Measurements from ENCODE around the gene HASPIN.
A peak's percentile ranks its signal among the peaks of the same experiment; 100 is the strongest.

The HASPIN gene

GRCh38 chr17:3723556-3724377, at the start of gene HASPIN:
HASPIN (plus strand) TSS chr17:3723903; CDS start chr17:3723936, 33 bp downstream.
- H3K27ac ChIP-seq (ENCODE audit: low read length), result peak within 1 kb of the TSS; percentile 82
- H3K9ac ChIP-seq (ENCODE audit: low read length in 2 of 2), result peak within 1 kb of the TSS; percentile 95 to 98
- no peaks in the 10 kb centered on the region for H3K27me3 ChIP-seq (ENCODE audit: control insufficient read depth in 1 of 2, insufficient read depth in 2 of 2, low read length in 2 of 2)
- peak within 1 kb of the TSS; percentile 97 to 98 for H3K4me3 ChIP-seq (ENCODE audit: low read length in 2 of 2)
- peaks cover 14% of the 10 kb centered on the region for H3K4me1 ChIP-seq (ENCODE audit: control insufficient read depth, insufficient read depth, low read length)
- no peaks in the 10 kb centered on the region for H3K9me3 ChIP-seq (ENCODE audit: control insufficient read depth in 2 of 2, low read length in 2 of 2)
- H3K36me3 ChIP-seq (ENCODE audit: control insufficient read depth in 2 of 2, insufficient read depth in 2 of 2, low read length in 2 of 2), result peaks cover 0 to 4% of the 10 kb centered on the region in 2 donors

GRCh38 chr17:3675886-3676285, 47.8 kb upstream of the HASPIN start:
- H3K4me3 ChIP-seq (ENCODE audit: low read length in 2 of 2), result no peak overlapping the region
- H3K9ac ChIP-seq (ENCODE audit: low read length in 2 of 2), result no peak overlapping the region
- no peaks in the 10 kb centered on the region for H3K9me3 ChIP-seq (ENCODE audit: control insufficient read depth in 2 of 2, low read length in 2 of 2)
- no peak overlapping the region for H3K27ac ChIP-seq (ENCODE audit: low read length)
- peaks cover 0 to 3% of the 10 kb centered on the region in 2 donors for H3K36me3 ChIP-seq (ENCODE audit: control insufficient read depth in 2 of 2, insufficient read depth in 2 of 2, low read length in 2 of 2)
- H3K4me1 ChIP-seq (ENCODE audit: control insufficient read depth, insufficient read depth, low read length), result no peaks in the 10 kb centered on the region
- H3K27me3 ChIP-seq (ENCODE audit: control insufficient read depth in 1 of 2, insufficient read depth in 2 of 2, low read length in 2 of 2), result no peaks in the 10 kb centered on the region

GRCh38 chr17:3678095-3678820, 45.4 kb upstream of the HASPIN start:
- no peak overlapping the region for H3K4me3 ChIP-seq (ENCODE audit: low read length in 2 of 2)
- no peaks in the 10 kb centered on the region for H3K4me1 ChIP-seq (ENCODE audit: control insufficient read depth, insufficient read depth, low read length)
- no peaks in the 10 kb centered on the region for H3K36me3 ChIP-seq (ENCODE audit: control insufficient read depth in 2 of 2, insufficient read depth in 2 of 2, low read length in 2 of 2)
- peaks cover 13 to 14% of the 10 kb centered on the region in 2 donors for H3K27me3 ChIP-seq (ENCODE audit: control insufficient read depth in 1 of 2, insufficient read depth in 2 of 2, low read length in 2 of 2)
- H3K9ac ChIP-seq (ENCODE audit: low read length in 2 of 2), result no peak overlapping the region
- H3K27ac ChIP-seq (ENCODE audit: low read length), result no peak overlapping the region
- no peaks in the 10 kb centered on the region for H3K9me3 ChIP-seq (ENCODE audit: control insufficient read depth in 2 of 2, low read length in 2 of 2)

GRCh38 chr17:3678821-3679530, 44.7 kb upstream of the HASPIN start:
- H3K27me3 ChIP-seq (ENCODE audit: control insufficient read depth in 1 of 2, insufficient read depth in 2 of 2, low read length in 2 of 2), result peaks cover 17% of the 10 kb centered on the region in 2 donors
- no peaks in the 10 kb centered on the region for H3K4me1 ChIP-seq (ENCODE audit: control insufficient read depth, insufficient read depth, low read length)
- H3K27ac ChIP-seq (ENCODE audit: low read length), result no peak overlapping the region
- no peak overlapping the region for H3K4me3 ChIP-seq (ENCODE audit: low read length in 2 of 2)
- no peaks in the 10 kb centered on the region for H3K36me3 ChIP-seq (ENCODE audit: control insufficient read depth in 2 of 2, insufficient read depth in 2 of 2, low read length in 2 of 2)
- no peak overlapping the region for H3K9ac ChIP-seq (ENCODE audit: low read length in 2 of 2)
- no peaks in the 10 kb centered on the region for H3K9me3 ChIP-seq (ENCODE audit: control insufficient read depth in 2 of 2, low read length in 2 of 2)

GRCh38 chr17:3679531-3680126, 44.1 kb upstream of the HASPIN start:
- H3K9me3 ChIP-seq (ENCODE audit: control insufficient read depth in 2 of 2, low read length in 2 of 2), result no peaks in the 10 kb centered on the region
- no peak overlapping the region for H3K4me3 ChIP-seq (ENCODE audit: low read length in 2 of 2)
- no peak overlapping the region for H3K9ac ChIP-seq (ENCODE audit: low read length in 2 of 2)
- no peaks in the 10 kb centered on the region for H3K36me3 ChIP-seq (ENCODE audit: control insufficient read depth in 2 of 2, insufficient read depth in 2 of 2, low read length in 2 of 2)
- H3K27me3 ChIP-seq (ENCODE audit: control insufficient read depth in 1 of 2, insufficient read depth in 2 of 2, low read length in 2 of 2), result peaks cover 18% of the 10 kb centered on the region in 2 donors
- H3K27ac ChIP-seq (ENCODE audit: low read length), result no peak overlapping the region
- H3K4me1 ChIP-seq (ENCODE audit: control insufficient read depth, insufficient read depth, low read length), result no peaks in the 10 kb centered on the region

- H3K4me1 ChIP-seq (ENCODE audit: control insufficient read depth, insufficient read depth, low read length), result no peaks in the 10 kb centered on the region
- no peak overlapping the region for H3K4me3 ChIP-seq (ENCODE audit: low read length in 2 of 2)
- no peaks in the 10 kb centered on the region for H3K36me3 ChIP-seq (ENCODE audit: control insufficient read depth in 2 of 2, insufficient read depth in 2 of 2, low read length in 2 of 2)
- H3K9me3 ChIP-seq (ENCODE audit: control insufficient read depth in 2 of 2, low read length in 2 of 2), result no peaks in the 10 kb centered on the region
- peaks cover 21 to 22% of the 10 kb centered on the region in 2 donors for H3K27me3 ChIP-seq (ENCODE audit: control insufficient read depth in 1 of 2, insufficient read depth in 2 of 2, low read length in 2 of 2)
- no peak overlapping the region for H3K27ac ChIP-seq (ENCODE audit: low read length)
- no peak overlapping the region for H3K9ac ChIP-seq (ENCODE audit: low read length in 2 of 2)
Observed at GRCh38 chr17:3681057-3681456, 42.6 kb upstream of the HASPIN start.

GRCh38 chr17:3681565-3681964, 42.1 kb upstream of the HASPIN start:
- H3K36me3 ChIP-seq (ENCODE audit: control insufficient read depth in 2 of 2, insufficient read depth in 2 of 2, low read length in 2 of 2), result no peaks in the 10 kb centered on the region
- no peak overlapping the region for H3K27ac ChIP-seq (ENCODE audit: low read length)
- H3K9ac ChIP-seq (ENCODE audit: low read length in 2 of 2), result no peak overlapping the region
- H3K4me3 ChIP-seq (ENCODE audit: low read length in 2 of 2), result no peak overlapping the region
- no peaks in the 10 kb centered on the region for H3K9me3 ChIP-seq (ENCODE audit: control insufficient read depth in 2 of 2, low read length in 2 of 2)
- no peaks in the 10 kb centered on the region for H3K4me1 ChIP-seq (ENCODE audit: control insufficient read depth, insufficient read depth, low read length)
- peaks cover 21 to 22% of the 10 kb centered on the region in 2 donors for H3K27me3 ChIP-seq (ENCODE audit: control insufficient read depth in 1 of 2, insufficient read depth in 2 of 2, low read length in 2 of 2)

- peaks cover 21 to 22% of the 10 kb centered on the region in 2 donors for H3K27me3 ChIP-seq (ENCODE audit: control insufficient read depth in 1 of 2, insufficient read depth in 2 of 2, low read length in 2 of 2)
- no peaks in the 10 kb centered on the region for H3K36me3 ChIP-seq (ENCODE audit: control insufficient read depth in 2 of 2, insufficient read depth in 2 of 2, low read length in 2 of 2)
- no peak overlapping the region for H3K4me3 ChIP-seq (ENCODE audit: low read length in 2 of 2)
- H3K9ac ChIP-seq (ENCODE audit: low read length in 2 of 2), result no peak overlapping the region
- no peaks in the 10 kb centered on the region for H3K9me3 ChIP-seq (ENCODE audit: control insufficient read depth in 2 of 2, low read length in 2 of 2)
- no peak overlapping the region for H3K27ac ChIP-seq (ENCODE audit: low read length)
- H3K4me1 ChIP-seq (ENCODE audit: control insufficient read depth, insufficient read depth, low read length), result no peaks in the 10 kb centered on the region
Observed at GRCh38 chr17:3682033-3682432, 41.7 kb upstream of the HASPIN start.

- Histone ChIP-seq H3K36me3 (ENCODE audit: control insufficient read depth in 2 of 2, insufficient read depth in 2 of 2, low read length in 2 of 2) (no peaks in the 10 kb centered on the region), H3K9ac (ENCODE audit: low read length in 2 of 2) (no peak overlapping the region), H3K9me3 (ENCODE audit: control insufficient read depth in 2 of 2, low read length in 2 of 2) (no peaks in the 10 kb centered on the region), H3K27ac (ENCODE audit: low read length) (no peak overlapping the region), H3K27me3 (ENCODE audit: control insufficient read depth in 1 of 2, insufficient read depth in 2 of 2, low read length in 2 of 2) (peaks cover 21 to 24% of the 10 kb centered on the region in 2 donors), H3K4me3 (ENCODE audit: low read length in 2 of 2) (no peak overlapping the region), H3K4me1 (ENCODE audit: control insufficient read depth, insufficient read depth, low read length) (no peaks in the 10 kb centered on the region)
Observed at GRCh38 chr17:3683054-3683511, 40.6 kb upstream of the HASPIN start.

GRCh38 chr17:3685174-3685573, 38.5 kb upstream of the HASPIN start:
- no peaks in the 10 kb centered on the region for H3K9me3 ChIP-seq (ENCODE audit: control insufficient read depth in 2 of 2, low read length in 2 of 2)
- no peaks in the 10 kb centered on the region for H3K36me3 ChIP-seq (ENCODE audit: control insufficient read depth in 2 of 2, insufficient read depth in 2 of 2, low read length in 2 of 2)
- H3K9ac ChIP-seq (ENCODE audit: low read length in 2 of 2), result no peak overlapping the region
- no peaks in the 10 kb centered on the region for H3K4me1 ChIP-seq (ENCODE audit: control insufficient read depth, insufficient read depth, low read length)
- no peak overlapping the region for H3K4me3 ChIP-seq (ENCODE audit: low read length in 2 of 2)
- H3K27me3 ChIP-seq (ENCODE audit: control insufficient read depth in 1 of 2, insufficient read depth in 2 of 2, low read length in 2 of 2), result peaks cover 23 to 27% of the 10 kb centered on the region in 2 donors
- no peak overlapping the region for H3K27ac ChIP-seq (ENCODE audit: low read length)

All from stomach smooth muscle (tissue), 2 donors.